ENCODE data around the gene SOS2.

DNA sequence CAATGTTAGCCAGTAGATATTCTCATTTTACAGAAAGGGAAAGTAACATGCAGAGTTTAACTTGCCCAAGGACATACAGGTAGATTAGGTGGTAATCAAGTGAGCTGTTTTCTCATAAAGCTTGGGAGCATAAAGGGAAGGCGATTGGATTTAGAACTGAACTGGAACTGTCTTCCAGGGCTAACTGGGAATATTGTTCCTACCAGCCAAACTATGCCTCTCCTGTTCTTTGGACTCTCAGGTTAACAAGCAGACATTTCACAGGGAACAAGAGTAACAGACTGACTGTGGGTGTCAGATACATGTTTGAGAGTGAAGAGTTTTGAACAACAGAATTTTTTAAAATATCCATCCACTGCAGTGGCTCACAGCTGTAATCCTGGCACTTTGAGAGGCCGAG, 130.6 kb downstream of the SOS2 start:
- TF ChIP-seq, protein P1, sequence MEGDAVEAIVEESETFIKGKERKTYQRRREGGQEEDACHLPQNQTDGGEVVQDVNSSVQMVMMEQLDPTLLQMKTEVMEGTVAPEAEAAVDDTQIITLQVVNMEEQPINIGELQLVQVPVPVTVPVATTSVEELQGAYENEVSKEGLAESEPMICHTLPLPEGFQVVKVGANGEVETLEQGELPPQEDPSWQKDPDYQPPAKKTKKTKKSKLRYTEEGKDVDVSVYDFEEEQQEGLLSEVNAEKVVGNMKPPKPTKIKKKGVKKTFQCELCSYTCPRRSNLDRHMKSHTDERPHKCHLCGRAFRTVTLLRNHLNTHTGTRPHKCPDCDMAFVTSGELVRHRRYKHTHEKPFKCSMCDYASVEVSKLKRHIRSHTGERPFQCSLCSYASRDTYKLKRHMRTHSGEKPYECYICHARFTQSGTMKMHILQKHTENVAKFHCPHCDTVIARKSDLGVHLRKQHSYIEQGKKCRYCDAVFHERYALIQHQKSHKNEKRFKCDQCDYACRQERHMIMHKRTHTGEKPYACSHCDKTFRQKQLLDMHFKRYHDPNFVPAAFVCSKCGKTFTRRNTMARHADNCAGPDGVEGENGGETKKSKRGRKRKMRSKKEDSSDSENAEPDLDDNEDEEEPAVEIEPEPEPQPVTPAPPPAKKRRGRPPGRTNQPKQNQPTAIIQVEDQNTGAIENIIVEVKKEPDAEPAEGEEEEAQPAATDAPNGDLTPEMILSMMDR (conservative IDR thresholded peaks at IDR 0.05; ENCODE audit: low read length), result no peak
- TF ChIP-seq EZH2phosphoT487 (IDR thresholded peaks at IDR 0.05; ENCODE audit: borderline replicate concordance, low read depth, low read length), result no peak

All from OCI-LY7 (cell line).